ENCODE results near the gene TAF11. TPM values are rescaled to one million over a fixed set of nuclear protein-coding genes. Genes with fewer than 3 reads are reported as not detected.

The TAF11 gene
- total RNA-seq, 1 donor from 2014 or later, result 18.1 TPM

DNA sequence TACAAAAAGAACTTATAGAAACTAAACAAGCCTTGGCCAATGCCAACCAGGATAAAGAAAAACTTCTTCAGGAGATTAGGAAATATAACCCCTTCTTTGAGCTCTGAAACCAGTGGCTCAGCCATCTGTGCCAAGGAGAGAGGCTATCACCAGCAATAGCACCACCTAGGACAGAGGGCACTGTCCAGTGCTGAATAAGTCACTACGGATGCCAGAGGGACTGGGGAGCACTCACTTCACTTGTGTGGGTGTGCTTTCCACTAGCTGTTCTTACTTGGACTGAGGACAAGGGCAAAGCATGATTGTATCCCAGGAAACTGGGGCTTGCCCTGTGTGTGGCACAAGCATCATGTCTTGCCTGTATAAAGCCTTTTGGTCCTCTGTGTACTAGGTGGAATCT is 15.5 kb downstream of the TAF11 start:
- Histone ChIP-seq H3K27me3 (ENCODE audit: low read depth) (no peaks in the 10 kb centered on the region), H3K27ac (replicated peaks) (no peak overlapping the region), H3K4me3 (no peak overlapping the region), H3K4me1 (peaks cover 9% of the 10 kb centered on the region), H3K9me3 (replicated peaks) (no peaks in the 10 kb centered on the region), H3K36me3 (peaks cover 94% of the 10 kb centered on the region)
- intact Hi-C loops (cut with micrococcal nuclease), result no loop called here
- TF ChIP-seq, protein P1, sequence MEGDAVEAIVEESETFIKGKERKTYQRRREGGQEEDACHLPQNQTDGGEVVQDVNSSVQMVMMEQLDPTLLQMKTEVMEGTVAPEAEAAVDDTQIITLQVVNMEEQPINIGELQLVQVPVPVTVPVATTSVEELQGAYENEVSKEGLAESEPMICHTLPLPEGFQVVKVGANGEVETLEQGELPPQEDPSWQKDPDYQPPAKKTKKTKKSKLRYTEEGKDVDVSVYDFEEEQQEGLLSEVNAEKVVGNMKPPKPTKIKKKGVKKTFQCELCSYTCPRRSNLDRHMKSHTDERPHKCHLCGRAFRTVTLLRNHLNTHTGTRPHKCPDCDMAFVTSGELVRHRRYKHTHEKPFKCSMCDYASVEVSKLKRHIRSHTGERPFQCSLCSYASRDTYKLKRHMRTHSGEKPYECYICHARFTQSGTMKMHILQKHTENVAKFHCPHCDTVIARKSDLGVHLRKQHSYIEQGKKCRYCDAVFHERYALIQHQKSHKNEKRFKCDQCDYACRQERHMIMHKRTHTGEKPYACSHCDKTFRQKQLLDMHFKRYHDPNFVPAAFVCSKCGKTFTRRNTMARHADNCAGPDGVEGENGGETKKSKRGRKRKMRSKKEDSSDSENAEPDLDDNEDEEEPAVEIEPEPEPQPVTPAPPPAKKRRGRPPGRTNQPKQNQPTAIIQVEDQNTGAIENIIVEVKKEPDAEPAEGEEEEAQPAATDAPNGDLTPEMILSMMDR (IDR thresholded peaks at IDR 0.05; ENCODE audit: borderline replicate concordance), result no peak
- no peak for DNase-seq

DNA sequence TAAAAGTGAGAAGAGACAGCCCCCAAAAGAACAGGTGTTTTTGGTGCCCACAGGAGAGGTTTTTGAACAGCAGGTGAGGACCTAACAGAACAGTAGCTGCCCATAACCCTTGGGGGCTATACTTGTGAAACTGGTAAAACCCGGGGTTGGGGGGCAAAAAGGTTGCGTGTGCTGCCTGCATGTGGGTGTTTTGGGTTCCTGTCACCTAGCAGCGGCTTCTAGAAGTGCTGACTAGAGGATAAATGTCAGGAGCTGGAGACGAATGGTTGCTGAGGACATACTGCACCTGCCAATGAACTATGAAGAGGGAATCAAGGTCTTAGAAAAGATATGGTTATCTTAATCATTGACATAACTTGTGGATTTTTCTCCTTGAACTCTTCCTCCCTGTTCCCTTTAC is 16.0 kb downstream of the TAF11 start:
- intact Hi-C loops (cut with micrococcal nuclease), result no loop called here

DNA sequence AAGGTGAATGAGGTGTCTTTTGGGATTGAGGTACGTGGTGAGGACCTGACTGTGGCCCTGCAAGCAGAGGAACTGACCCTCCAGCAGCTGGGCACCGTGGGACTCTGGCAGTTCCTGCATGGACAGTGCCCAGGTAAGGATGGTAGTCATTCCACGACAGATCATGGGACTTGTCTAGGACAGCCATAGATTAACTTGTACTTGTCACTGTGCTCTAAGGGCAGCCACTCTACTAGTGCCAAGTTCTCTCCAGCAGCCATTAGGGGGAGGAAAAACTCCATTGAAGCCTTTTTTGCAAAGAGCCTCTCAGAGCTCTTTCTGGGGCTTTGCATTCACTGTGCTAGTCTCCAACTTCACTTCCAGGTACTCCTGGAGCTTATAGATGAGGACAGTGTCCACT is 20.4 kb downstream of the TAF11 start:
- no peak for DNase-seq
- peaks cover 51% of the 10 kb centered on the region for H3K36me3 ChIP-seq
- no peak overlapping the region for H3K4me3 ChIP-seq
- H3K4me1 ChIP-seq, result peaks cover 41% of the 10 kb centered on the region
- TF ChIP-seq, protein P1 (IDR thresholded peaks at IDR 0.05; ENCODE audit: borderline replicate concordance), result peak; percentile 47
- H3K9me3 ChIP-seq (replicated peaks), result no peaks in the 10 kb centered on the region
- no peaks in the 10 kb centered on the region for H3K27me3 ChIP-seq (ENCODE audit: low read depth)
- intact Hi-C loops (cut with micrococcal nuclease), result no loop called here
- H3K27ac ChIP-seq (replicated peaks), result peak overlapping the region; percentile 78

More for the DNA sequence above, 16.0 kb downstream of the TAF11 start:
- Histone ChIP-seq H3K27ac (replicated peaks) (no peak overlapping the region), H3K4me1 (peaks cover 13% of the 10 kb centered on the region), H3K9me3 (replicated peaks) (no peaks in the 10 kb centered on the region), H3K4me3 (no peak overlapping the region), H3K36me3 (peaks cover 89% of the 10 kb centered on the region), H3K27me3 (ENCODE audit: low read depth) (no peaks in the 10 kb centered on the region)
- TF ChIP-seq, protein P1 (IDR thresholded peaks at IDR 0.05; ENCODE audit: borderline replicate concordance), result no peak
- no peak for DNase-seq

DNA sequence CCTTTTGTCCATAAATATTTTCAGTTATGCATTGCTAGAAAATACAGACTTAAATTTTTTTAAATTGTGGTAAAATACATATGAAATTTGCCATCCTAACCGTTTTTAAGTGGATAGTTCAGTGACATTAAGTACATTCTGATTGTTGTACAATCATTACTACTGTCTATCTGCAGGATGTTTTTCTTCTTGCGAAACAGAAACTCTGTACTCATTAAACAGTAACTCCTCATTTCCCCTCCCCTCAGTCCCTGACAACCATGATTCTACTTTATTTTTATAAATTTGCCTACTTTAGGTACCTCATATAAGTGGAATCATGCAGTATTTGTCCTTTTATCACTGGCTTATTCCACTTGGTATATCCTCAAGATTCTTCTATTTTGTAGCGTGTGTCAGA is 21.3 kb downstream of the TAF11 start:
- no peak overlapping the region for H3K4me3 ChIP-seq
- H3K4me1 ChIP-seq, result peaks cover 41% of the 10 kb centered on the region
- no peaks in the 10 kb centered on the region for H3K9me3 ChIP-seq (replicated peaks)
- peaks cover 45% of the 10 kb centered on the region for H3K36me3 ChIP-seq
- DNase-seq, result no peak
- TF ChIP-seq, protein P1 (IDR thresholded peaks at IDR 0.05; ENCODE audit: borderline replicate concordance), result no peak
- peak overlapping the region; percentile 78 for H3K27ac ChIP-seq (replicated peaks)
- H3K27me3 ChIP-seq (ENCODE audit: low read depth), result no peaks in the 10 kb centered on the region
- intact Hi-C loops (cut with micrococcal nuclease), result no loop called here

DNA sequence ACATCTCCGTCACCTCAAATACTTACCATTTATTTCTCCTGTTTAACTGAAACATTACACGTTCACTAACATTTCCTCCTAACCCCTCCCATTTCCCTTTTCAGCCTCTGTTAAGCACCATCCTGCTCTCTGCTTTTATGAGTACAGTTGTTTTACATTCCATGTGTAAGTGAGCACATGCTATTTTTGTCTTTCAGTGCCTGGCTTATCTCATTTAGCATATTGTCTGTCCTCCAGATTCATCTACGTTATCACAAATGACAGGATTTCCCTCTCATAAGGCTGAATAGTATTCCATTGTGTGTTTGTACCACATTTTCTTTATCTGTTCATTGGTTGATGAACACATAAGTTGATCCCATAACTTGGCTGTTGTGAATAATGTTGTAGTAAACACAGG is 22.7 kb downstream of the TAF11 start:
- H3K9me3 ChIP-seq (replicated peaks), result no peaks in the 10 kb centered on the region
- DNase-seq, result no peak
- peaks cover 41% of the 10 kb centered on the region for H3K4me1 ChIP-seq
- H3K36me3 ChIP-seq, result peaks cover 45% of the 10 kb centered on the region
- intact Hi-C loops (cut with micrococcal nuclease), result no loop called here
- TF ChIP-seq, protein P1 (IDR thresholded peaks at IDR 0.05; ENCODE audit: borderline replicate concordance), result no peak
- peak overlapping the region; percentile 78 for H3K27ac ChIP-seq (replicated peaks)
- no peaks in the 10 kb centered on the region for H3K27me3 ChIP-seq (ENCODE audit: low read depth)
- peak overlapping the region; percentile 1 for H3K4me3 ChIP-seq

DNA sequence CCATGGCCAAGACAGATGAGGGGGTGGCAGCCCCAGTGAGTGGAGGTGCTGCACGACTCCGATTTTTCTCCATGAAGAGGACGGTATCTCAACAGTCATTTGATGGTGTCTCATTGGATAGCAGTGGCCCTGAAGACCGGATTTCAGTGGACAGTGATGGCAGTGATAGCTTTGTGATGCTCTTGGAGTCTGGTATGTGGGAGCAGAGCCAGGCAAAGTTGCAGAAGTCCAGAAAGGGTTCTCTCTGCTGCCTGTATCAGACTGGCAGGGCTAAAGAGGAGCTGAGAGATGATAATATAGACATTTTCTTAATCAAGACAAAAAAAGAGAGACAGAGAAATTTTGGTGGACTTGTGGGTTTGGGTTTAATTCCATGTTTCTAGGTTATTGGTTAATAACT is 23.8 kb downstream of the TAF11 start:
- Histone ChIP-seq H3K36me3 (peaks cover 45% of the 10 kb centered on the region), H3K9me3 (replicated peaks) (no peaks in the 10 kb centered on the region), H3K4me1 (peaks cover 41% of the 10 kb centered on the region), H3K27me3 (ENCODE audit: low read depth) (no peaks in the 10 kb centered on the region), H3K27ac (replicated peaks) (peak overlapping the region; percentile 78), H3K4me3 (no peak overlapping the region)
- intact Hi-C loops (cut with micrococcal nuclease), result no loop called here
- TF ChIP-seq, protein P1 (IDR thresholded peaks at IDR 0.05; ENCODE audit: borderline replicate concordance), result no peak
- DNase-seq, result no peak

Data from left ventricle myocardium inferior (tissue), 1 donor.